CD14-positive monocyte (primary cell): Measurements from ENCODE around the gene GRN. TPM values are rescaled to one million over a fixed set of nuclear protein-coding genes. Genes with fewer than 3 reads are reported as not detected.

Source experiments
- DNase-seq, 3 donors: peaks; one replicate each; pipeline ENCODE4 v3.0.0-alpha.2; 2011 to 2022
- H2AFZ ChIP-seq: 2 replicates; pipeline ENCODE4 v1.6.0; 2012; ENCODE audit warnings: mild to moderate bottlenecking, low read depth, low read length, inconsistent platforms; ENCODE audit not compliant: insufficient read depth, poor library complexity, severe bottlenecking
- H3K27ac ChIP-seq, 2 donors: 1 replicate in 1 of 2; 2 replicates in 1 of 2; pipeline ENCODE4 v1.5.1; 2012 to 2013; ENCODE audit warnings: low read length in 2 of 2, control low read depth in 1 of 2, inconsistent platforms in 1 of 2, low read depth in 1 of 2, mild to moderate bottlenecking in 1 of 2
- H3K27me3 ChIP-seq, 2 donors: one replicate each; pipeline versions ENCODE4 v1.6.0 to v1.6.1; 2011 to 2013; ENCODE audit warnings: low read length in 2 of 2; ENCODE audit not compliant: control insufficient read depth in 2 of 2, insufficient read depth in 2 of 2
- H3K36me3 ChIP-seq, 2 donors: replicated peaks in 1 of 2; 1 replicate in 1 of 2; 2 replicates in 1 of 2; pipeline versions ENCODE4 v1.5.1 to v1.6.1; 2012 to 2013; ENCODE audit warnings: low read length in 2 of 2, control low read depth in 1 of 2, inconsistent platforms in 1 of 2, mild to moderate bottlenecking in 1 of 2; ENCODE audit not compliant: insufficient read depth in 2 of 2, control insufficient read depth in 1 of 2
- H3K4me1 ChIP-seq, 2 donors: 1 replicate in 1 of 2; 2 replicates in 1 of 2; pipeline versions ENCODE4 v1.5.1 to v1.6.1; 2012 to 2013; ENCODE audit warnings: low read length in 2 of 2, control low read depth in 1 of 2, inconsistent platforms in 1 of 2, mild to moderate bottlenecking in 1 of 2, moderate library complexity in 1 of 2; ENCODE audit not compliant: insufficient read depth in 2 of 2, control insufficient read depth in 1 of 2
- H3K4me2 ChIP-seq: replicated peaks from 2 replicates; pipeline ENCODE3; 2012; ENCODE audit warnings: low read length, moderate library complexity, mild to moderate bottlenecking; ENCODE audit not compliant: poor library complexity, severe bottlenecking; ENCODE audit errors: extremely low read depth
- H3K4me3 ChIP-seq, 3 experiments: fragments of 200-600 bp in 1 of 3; sonication (generic) in 1 of 3; replicated peaks in 1 of 3; 1 replicate in 2 of 3; 2 replicates in 1 of 3; pipeline ENCODE4 v1.5.1; 2011 to 2013; ENCODE audit warnings: low read length in 3 of 3, mild to moderate bottlenecking in 3 of 3, control low read depth in 2 of 3, low read depth in 2 of 3, inconsistent platforms in 1 of 3, moderate library complexity in 1 of 3
- H3K79me2 ChIP-seq: 2 replicates; pipeline ENCODE4 v1.6.0; 2012; ENCODE audit warnings: mild to moderate bottlenecking, control low read depth, inconsistent platforms, low read length, moderate library complexity; ENCODE audit not compliant: insufficient read depth
- H3K9ac ChIP-seq: 2 replicates; pipeline ENCODE4 v1.6.0; 2017; ENCODE audit warnings: low read length, mild to moderate bottlenecking; ENCODE audit not compliant: insufficient read depth, poor library complexity, severe bottlenecking
- H3K9me3 ChIP-seq, 2 donors: replicated peaks in 1 of 2; 1 replicate in 1 of 2; 2 replicates in 1 of 2; pipeline versions ENCODE4 v1.5.1 to v1.6.1; 2012 to 2013; ENCODE audit warnings: low read length in 2 of 2, control low read depth in 1 of 2; ENCODE audit not compliant: control insufficient read depth in 1 of 2, insufficient read depth in 1 of 2
- H4K20me1 ChIP-seq: 2 replicates; pipeline ENCODE4 v1.6.0; 2012; ENCODE audit warnings: mild to moderate bottlenecking, low read length, control low read depth, moderate library complexity; ENCODE audit not compliant: insufficient read depth
- H3K27ac Mint-ChIP-seq, 7 donors: one replicate each; pipeline ENCODE4 v1.8.0; 2020; ENCODE audit warnings: mild to moderate bottlenecking in 7 of 7, mixed read lengths in 7 of 7, moderate library complexity in 6 of 7, inconsistent platforms in 2 of 7
- H3K27me3 Mint-ChIP-seq, 3 donors: one replicate each; pipeline ENCODE4 v1.8.0; 2021 to 2022; ENCODE audit warnings: low read depth in 3 of 3, mild to moderate bottlenecking in 3 of 3, mixed read lengths in 3 of 3, moderate library complexity in 3 of 3, inconsistent platforms in 1 of 3
- H3K36me3 Mint-ChIP-seq, 2 donors: one replicate each; pipeline ENCODE4 v1.8.0; 2020; ENCODE audit warnings: mixed read lengths in 2 of 2, inconsistent platforms in 1 of 2, mild to moderate bottlenecking in 1 of 2
- H3K4me1 Mint-ChIP-seq: one replicate; pipeline ENCODE4 v1.8.0; 2020; ENCODE audit warnings: mild to moderate bottlenecking, mixed read lengths
- H3K4me3 Mint-ChIP-seq, 2 donors: one replicate each; pipeline ENCODE4 v1.8.0; 2020; ENCODE audit warnings: mild to moderate bottlenecking in 2 of 2, mixed read lengths in 2 of 2, moderate library complexity in 1 of 2
- H3K9me3 Mint-ChIP-seq, 7 donors: one replicate each; pipeline ENCODE4 v1.8.0; 2020 to 2022; ENCODE audit warnings: mixed read lengths in 7 of 7, mild to moderate bottlenecking in 6 of 7, moderate library complexity in 6 of 7, inconsistent platforms in 2 of 7
- WGBS: methylation state at CpG from one replicate; pipeline ENCODE4 v1.1.5; 2013; ENCODE audit warnings: missing lambda C conversion rate; ENCODE audit not compliant: insufficient coverage; 5-methylcytosine and 5-hydroxymethylcytosine counted together
- intact Hi-C, 2 donors: fragments of 100-400 bp; cut with micrococcal nuclease; formaldehyde crosslinking; loops; one replicate each; pipeline versions ENCODE4 v1.15.0 to v1.15.1; 2023
- polyA plus RNA-seq, 3 donors: library from polyadenylated mRNA; depleted of rRNA in 1 of 3; unstranded in 2 of 3; stranded (reverse) in 1 of 3; fragments of 300-500 nt in 2 of 3; fragments of >200 nt in 1 of 3; fragmentation: Illumina TruSeq in 2 of 3; gene quantifications; 1 replicate in 2 of 3; 2 replicates in 1 of 3; pipeline ENCODE4 v1.2.3, GENCODE V29; 2012 to 2021
- TF ChIP-seq, protein P1 (sequence below): fragments of 200-600 bp; IDR thresholded peaks from one replicate; pipeline ENCODE4 v1.8.0; 2022; ENCODE audit warnings: antibody characterized with exemption, mild to moderate bottlenecking

The GRN gene
- polyA plus RNA-seq, 3 donors, result 1,303 to 1,960 (median 1,361) TPM

DNA sequence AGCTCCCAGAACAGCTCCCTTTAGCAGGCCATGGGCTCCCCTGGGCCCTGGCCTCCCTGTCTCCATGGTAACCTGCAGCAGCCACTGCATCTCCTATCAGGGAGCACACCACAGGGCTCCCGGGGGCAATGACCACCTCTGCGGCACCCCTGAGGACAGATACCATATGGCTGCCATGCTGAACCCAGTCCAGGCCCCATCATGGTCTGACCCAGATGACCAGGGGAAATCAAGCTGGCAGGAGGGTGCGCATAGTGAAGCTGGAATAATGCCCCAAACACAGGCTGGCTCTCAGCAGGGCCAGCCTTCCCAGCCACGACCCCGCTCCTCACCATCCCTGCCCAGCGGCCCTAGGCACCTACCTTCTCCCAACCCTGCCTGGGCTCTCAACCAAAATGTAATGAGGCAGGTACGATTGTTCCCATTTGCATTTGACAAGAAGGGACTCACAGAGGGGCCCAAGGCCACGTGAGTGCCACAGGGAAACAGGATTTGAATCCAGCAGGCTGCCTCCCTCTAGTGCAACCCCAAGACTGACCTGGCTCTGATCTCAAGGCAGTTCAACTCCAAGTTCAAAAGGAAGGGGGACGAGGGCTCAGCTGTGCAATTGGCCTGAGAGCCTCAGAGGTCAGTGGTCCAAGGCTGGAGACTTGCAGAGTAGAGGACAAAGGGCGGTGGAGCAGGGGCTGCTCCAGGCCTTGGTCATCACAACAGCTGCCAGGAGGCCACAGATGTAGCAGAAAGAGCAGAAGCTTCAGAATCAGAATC is 34.3 kb upstream of the GRN start:
- Histone ChIP-seq H3K9me3 (peaks cover 0 to 3% of the 10 kb centered on the region in 2 donors), H3K4me2 (no peak overlapping the region), H3K4me3 (no peak overlapping the region), H2AFZ (no peak overlapping the region), H3K27ac (no peak overlapping the region), H3K79me2 (no peaks in the 10 kb centered on the region), H3K36me3 (no peaks in the 10 kb centered on the region), H3K9ac (no peak overlapping the region), H3K27me3 (peaks cover 22 to 60% of the 10 kb centered on the region in 2 donors), H4K20me1 (no peaks in the 10 kb centered on the region), H3K4me1 (peaks cover 20 to 22% of the 10 kb centered on the region in 2 donors)
- Mint-ChIP-seq H3K4me3 (no peak overlapping the region), H3K27ac (no peak overlapping the region), H3K36me3 (peaks cover 4 to 8% of the 10 kb centered on the region in 2 donors), H3K4me1 (peaks cover 25% of the 10 kb centered on the region), H3K27me3 (peaks cover 61 to 76% (median 69%) of the 10 kb centered on the region in 3 donors), H3K9me3 (peaks cover 0 to 6% (median 4%) of the 10 kb centered on the region in 7 donors)
- WGBS, result 93% methylated on average over 10 of the region's 10 CpGs
- intact Hi-C loops, result no loop called here
- DNase-seq, result no peak
- TF ChIP-seq, protein P1, sequence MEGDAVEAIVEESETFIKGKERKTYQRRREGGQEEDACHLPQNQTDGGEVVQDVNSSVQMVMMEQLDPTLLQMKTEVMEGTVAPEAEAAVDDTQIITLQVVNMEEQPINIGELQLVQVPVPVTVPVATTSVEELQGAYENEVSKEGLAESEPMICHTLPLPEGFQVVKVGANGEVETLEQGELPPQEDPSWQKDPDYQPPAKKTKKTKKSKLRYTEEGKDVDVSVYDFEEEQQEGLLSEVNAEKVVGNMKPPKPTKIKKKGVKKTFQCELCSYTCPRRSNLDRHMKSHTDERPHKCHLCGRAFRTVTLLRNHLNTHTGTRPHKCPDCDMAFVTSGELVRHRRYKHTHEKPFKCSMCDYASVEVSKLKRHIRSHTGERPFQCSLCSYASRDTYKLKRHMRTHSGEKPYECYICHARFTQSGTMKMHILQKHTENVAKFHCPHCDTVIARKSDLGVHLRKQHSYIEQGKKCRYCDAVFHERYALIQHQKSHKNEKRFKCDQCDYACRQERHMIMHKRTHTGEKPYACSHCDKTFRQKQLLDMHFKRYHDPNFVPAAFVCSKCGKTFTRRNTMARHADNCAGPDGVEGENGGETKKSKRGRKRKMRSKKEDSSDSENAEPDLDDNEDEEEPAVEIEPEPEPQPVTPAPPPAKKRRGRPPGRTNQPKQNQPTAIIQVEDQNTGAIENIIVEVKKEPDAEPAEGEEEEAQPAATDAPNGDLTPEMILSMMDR, result no peak

- Histone ChIP-seq H3K9ac (no peak overlapping the region), H3K4me3 (no peak overlapping the region), H3K9me3 (peaks cover 0 to 10% of the 10 kb centered on the region in 2 donors), H3K4me2 (no peak overlapping the region), H3K36me3 (no peaks in the 10 kb centered on the region), H2AFZ (no peak overlapping the region), H3K27ac (no peak overlapping the region), H4K20me1 (no peaks in the 10 kb centered on the region), H3K27me3 (peaks cover 30 to 69% of the 10 kb centered on the region in 2 donors), H3K79me2 (no peaks in the 10 kb centered on the region), H3K4me1 (peaks cover 20 to 26% of the 10 kb centered on the region in 2 donors)
- no CpG with 5 or more reads among the region's 5 CpGs for WGBS
- Mint-ChIP-seq H3K9me3 (peaks cover 0 to 14% (median 8%) of the 10 kb centered on the region in 7 donors), H3K4me1 (peaks cover 33% of the 10 kb centered on the region), H3K27me3 (peaks cover 62 to 76% (median 70%) of the 10 kb centered on the region in 3 donors), H3K4me3 (no peak overlapping the region), H3K27ac (no peak overlapping the region), H3K36me3 (peaks cover 5 to 12% of the 10 kb centered on the region in 2 donors)
- DNase-seq, result no peak
- TF ChIP-seq, protein P1, result no peak
- intact Hi-C loops, result no loop called here
Observed at GRCh38 chr17:44311562-44312181, 33.4 kb upstream of the GRN start.
